Fibroblast of skin of right biceps (primary cell): Measurements from ENCODE around the gene NXN.
"Not testable (repeated sequence)": the region's sequence is repeated elsewhere in the genome, so short reads cannot be mapped to it uniquely, and the experiment has no call there.

Experiments
- DNase-seq: peaks from one replicate; pipeline ENCODE4 v3.0.0-alpha.2; 2013

NXN gene

GRCh38 chr17:978103-979093 is 1.2 kb downstream of the NXN start:
- peak; percentile 76 for DNase-seq

- peak; percentile 64 for DNase-seq
Measured at GRCh38 chr17:977166-977565, 2.4 kb downstream of the NXN start.

GRCh38 chr17:976312-976711 is 3.3 kb downstream of the NXN start:
- peak; percentile 19 for DNase-seq

GRCh38 chr17:975371-975915 is 4.1 kb downstream of the NXN start:
- DNase-seq = peak; percentile 68

GRCh38 chr17:974778-975177 is 4.8 kb downstream of the NXN start:
- DNase-seq = not testable (repeated sequence)

GRCh38 chr17:973053-973452 is 6.5 kb downstream of the NXN start:
- peak; percentile 57 for DNase-seq

- DNase-seq = not testable (repeated sequence)
Measured at GRCh38 chr17:971861-972260, 7.7 kb downstream of the NXN start.

- DNase-seq = no peak
Measured at GRCh38 chr17:970364-970763, 9.2 kb downstream of the NXN start.

- DNase-seq = peak; percentile 44
Measured at GRCh38 chr17:969811-970355, 9.7 kb downstream of the NXN start.

GRCh38 chr17:968812-969730 is 10.5 kb downstream of the NXN start:
- DNase-seq = peak; percentile 78

GRCh38 chr17:967122-967521 is 12.5 kb downstream of the NXN start:
- no peak for DNase-seq

- peak; percentile 73 for DNase-seq
Measured at GRCh38 chr17:965311-965989, 14.1 kb downstream of the NXN start.

- DNase-seq = no peak
Measured at GRCh38 chr17:964876-965275, 14.7 kb downstream of the NXN start.

GRCh38 chr17:962670-963069 is 16.9 kb downstream of the NXN start:
- DNase-seq = no peak

- no peak for DNase-seq
Measured at GRCh38 chr17:962166-962565, 17.4 kb downstream of the NXN start.

- DNase-seq = no peak
Measured at GRCh38 chr17:958712-959451, 20.7 kb downstream of the NXN start.

- no peak for DNase-seq
Measured at GRCh38 chr17:957856-958421, 21.6 kb downstream of the NXN start.

- DNase-seq = peak; percentile 39
Measured at GRCh38 chr17:956905-957304, 22.7 kb downstream of the NXN start.

- DNase-seq = peak; percentile 77
Measured at GRCh38 chr17:954431-955164, 25.0 kb downstream of the NXN start.

- DNase-seq = no peak
Measured at GRCh38 chr17:953767-954166, 25.8 kb downstream of the NXN start.
